Midbrain (tissue), 1 donor: ENCODE data around the gene FHIP1A.
"Not testable (repeated sequence)": the region's sequence is repeated elsewhere in the genome, so short reads cannot be mapped to it uniquely, and the experiment has no call there.

Source experiments
- DNase-seq: peaks from one replicate; lab custom pipeline; 2025; lab: John Stamatoyannopoulos, UW

Gene FHIP1A

GRCh38 chr4:151408630-151409469 is at the start of gene FHIP1A:
TSS of gene FHIP1A (plus strand) at chr4:151409176. CDS start at chr4:151566260, 157,084 bp downstream.
- DNase-seq = no peak

GRCh38 chr4:151359576-151359975 is 49.4 kb upstream of the FHIP1A start:
- DNase-seq = no peak

DNA sequence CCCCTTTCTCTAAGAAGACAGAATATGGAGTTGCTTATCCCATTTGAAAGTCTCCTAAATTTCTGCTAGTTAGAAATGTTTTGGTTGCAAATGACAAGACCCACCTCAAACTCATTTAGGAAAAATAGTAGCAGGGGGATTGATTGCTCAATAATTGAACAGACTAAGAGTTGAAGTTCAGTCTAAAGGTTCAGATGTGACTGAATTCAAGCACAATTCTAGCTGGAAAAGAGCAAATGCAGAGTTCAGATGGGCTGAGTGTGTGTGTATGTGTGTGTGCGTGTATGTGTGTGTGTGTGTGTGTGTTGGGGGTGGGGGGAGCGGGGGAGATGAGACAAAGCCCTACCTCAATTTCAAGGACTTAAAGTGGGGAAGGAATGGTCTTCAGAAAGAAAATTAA is 47.9 kb upstream of the FHIP1A start:
- no peak for DNase-seq

DNA sequence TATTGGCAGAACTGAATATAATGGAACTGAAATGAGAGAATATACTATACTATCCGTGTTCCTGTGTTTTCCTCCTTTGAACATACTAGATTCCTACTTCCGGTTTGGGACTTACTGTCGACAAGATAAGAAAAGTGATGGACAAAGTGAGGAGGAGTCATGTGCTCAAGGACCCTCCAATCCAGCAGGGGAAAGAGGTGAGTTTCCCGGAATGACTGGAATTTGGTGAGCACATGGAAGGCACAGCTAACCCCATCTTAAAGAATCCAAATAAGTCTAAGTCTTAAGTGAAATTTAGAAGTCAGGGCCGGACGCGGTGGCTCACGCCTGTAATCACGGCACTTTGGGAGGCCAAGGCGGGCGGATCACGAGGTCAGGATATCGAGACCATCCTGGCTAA is 47.0 kb upstream of the FHIP1A start:
- DNase-seq = no peak

DNA sequence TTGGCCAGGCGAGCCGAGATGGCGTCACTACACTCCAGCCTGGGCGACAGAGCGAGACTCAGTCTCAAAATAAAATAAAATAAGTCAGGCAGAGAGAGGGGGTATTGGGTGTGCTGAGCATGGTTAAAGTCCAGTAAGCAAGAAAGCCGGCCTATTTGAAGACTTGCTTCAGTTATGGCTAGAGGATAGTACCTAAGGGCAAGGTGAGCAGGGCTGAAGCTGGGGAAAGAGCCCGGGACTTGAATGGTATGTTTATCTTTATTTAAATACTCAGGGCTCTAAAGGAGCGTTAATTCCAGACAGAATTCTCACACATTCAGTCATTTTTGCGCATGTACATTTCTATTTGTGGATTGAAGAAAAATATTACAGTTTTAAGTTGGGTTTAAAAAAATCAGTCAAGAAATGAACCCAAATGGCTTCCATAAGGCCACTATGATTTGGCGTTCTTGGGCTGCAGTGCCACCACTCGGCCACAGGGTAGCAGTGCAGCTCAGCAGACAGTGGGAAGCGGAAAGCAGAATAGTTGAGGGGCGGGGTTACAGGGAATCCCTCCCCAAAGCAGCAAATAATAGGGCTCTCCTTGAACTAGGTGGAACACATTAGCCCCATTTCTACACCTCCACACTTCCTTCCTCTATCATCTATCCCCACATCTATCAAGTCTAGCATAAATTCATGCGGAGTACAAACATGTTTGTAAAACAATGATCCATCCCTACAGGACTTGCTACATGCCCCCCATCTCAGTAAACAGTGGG is 46.4 kb upstream of the FHIP1A start:
- peak; percentile 82 for DNase-seq

DNA sequence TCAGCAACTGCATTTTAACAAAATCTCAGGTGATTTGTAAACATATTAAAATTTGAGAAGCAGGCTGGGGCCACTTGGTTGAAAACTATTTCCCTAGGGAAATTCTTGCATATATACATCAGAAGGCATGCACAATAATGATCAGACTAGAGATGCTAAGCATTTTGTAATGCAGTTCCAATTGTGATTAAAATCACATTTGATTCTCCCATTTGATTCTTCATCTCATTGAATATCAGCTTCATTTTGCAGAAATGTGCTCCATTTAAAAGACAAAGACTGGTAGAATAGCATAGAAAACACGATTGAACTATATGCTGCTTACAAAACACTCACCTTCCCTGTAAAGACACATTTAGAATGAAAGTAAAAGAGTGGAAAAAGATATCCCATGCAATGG is 32.4 kb upstream of the FHIP1A start:
- DNase-seq = no peak

GRCh38 chr4:151389311-151389710 is 19.7 kb upstream of the FHIP1A start:
- no peak for DNase-seq

DNA sequence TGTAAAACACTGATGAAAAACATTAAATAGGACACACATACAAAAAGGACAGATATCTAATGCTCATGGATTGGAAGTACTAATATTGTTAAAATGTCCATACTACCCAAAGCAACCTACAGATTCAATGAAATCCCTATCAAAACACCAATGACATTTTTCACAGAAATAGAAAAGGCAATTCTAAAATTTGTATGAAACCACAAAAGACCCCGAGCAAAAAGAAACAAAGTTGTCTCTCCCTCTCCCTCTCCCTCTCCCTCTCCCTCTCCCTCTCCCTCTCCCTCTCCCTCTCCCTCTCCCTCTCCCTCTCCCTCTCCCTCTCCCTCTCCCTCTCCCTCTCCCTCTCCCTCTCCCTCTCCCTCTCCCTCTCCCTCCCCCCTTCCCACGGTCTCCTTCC is 19.2 kb upstream of the FHIP1A start:
- not testable (repeated sequence) for DNase-seq

DNA sequence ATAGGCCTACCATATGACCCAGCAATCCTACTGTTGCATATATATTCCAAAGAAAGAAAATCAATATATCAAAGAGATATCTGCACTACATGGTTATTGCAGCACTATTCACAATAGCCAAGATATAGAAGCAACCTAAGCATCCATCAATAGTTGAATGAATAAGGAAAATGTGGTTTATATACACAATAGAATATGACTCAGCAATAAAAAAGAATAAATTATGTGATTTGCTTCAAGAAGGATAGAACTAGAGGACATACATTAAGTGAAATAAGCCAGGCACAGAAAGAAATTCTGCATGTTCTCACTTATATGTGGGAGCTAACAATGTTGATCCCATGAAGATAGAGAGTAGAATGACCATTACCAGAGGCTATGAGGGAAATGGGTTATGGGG is 13.1 kb upstream of the FHIP1A start:
- DNase-seq = no peak

GRCh38 chr4:151400343-151400742 is 8.6 kb upstream of the FHIP1A start:
- DNase-seq = no peak

- DNase-seq = no peak
Observed at GRCh38 chr4:151401739-151402138, 7.2 kb upstream of the FHIP1A start.

DNA sequence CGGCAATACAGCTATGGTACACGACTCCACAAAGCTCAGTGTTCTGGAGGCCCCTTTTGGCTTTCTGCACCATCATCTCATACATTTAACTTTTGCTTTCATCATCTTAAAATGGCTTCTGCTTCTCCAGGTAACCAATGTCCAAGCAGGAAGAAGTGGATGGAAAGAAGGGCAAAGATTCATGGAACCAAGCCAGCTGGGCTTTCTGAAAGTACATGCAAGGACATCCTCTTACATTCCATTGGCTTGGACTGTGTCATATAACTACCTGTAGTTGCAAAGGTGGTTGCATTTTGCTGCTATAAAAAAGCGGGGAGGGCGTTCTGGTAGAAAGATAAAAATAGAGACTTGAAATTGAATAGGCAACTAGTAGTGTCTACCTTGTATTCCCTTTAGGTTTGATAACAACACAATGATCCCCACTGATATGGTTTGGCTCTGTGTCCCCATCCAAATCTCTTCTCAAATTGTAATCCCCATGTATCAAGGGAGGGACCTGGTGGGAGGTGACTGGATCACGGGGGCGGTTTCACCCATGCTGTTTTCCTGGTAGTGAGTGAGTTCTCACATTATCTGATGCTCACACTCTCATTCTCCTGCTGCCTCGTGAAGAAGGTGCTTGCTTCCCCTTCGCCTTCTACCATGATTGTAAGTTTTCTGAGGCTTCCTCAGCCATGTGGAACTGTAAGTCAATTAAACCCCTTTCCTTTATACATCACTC is 6.7 kb upstream of the FHIP1A start:
- DNase-seq = no peak

GRCh38 chr4:151403656-151404055 is 5.3 kb upstream of the FHIP1A start:
- peak; percentile 7 for DNase-seq

GRCh38 chr4:151404802-151405201 is 4.2 kb upstream of the FHIP1A start:
- not testable (repeated sequence) for DNase-seq

GRCh38 chr4:151407018-151407417 is 2.0 kb upstream of the FHIP1A start:
- no peak for DNase-seq

DNA sequence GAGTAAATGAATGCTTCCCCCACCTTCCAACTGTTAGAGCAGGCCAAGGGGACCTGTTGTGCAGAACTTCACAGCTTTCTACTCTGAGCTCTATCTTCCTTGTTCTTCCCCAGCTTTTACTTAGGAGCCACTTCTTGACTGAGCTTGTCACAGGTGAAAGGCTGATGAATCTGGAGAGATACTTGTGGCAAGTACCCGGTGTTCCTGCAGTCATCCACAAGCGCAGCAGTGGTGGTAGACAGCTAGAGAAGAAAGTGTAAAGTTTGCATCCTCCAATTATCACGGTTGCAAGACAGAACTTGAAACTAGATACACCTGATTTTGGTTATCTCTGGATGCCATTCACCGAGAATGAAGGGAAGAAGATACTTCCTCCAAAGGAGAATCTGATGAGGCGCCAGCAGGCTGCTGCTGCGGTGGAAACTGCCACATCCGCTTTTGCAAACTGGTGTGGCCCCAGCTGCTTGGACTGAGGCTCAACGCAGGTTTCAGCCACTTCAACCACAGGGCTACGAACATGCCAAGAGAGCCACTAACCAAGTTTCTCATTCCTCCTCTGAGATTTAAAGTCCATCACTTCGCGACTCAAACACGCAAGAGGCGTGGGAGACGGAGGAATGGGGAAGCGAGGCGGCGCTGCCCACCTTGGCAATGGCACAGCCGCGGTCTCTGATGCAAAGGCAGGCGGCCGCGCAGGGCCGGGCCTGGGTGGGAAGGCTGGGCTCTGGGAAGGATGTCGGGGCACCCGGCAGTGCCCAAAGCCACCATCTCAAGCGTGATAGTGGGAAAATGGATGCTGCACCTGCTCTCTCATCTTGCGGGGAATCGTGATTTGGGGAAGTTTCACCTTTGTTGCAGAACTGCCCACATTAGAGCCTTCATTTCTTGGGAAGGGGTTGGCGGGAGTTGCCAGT is 1.3 kb upstream of the FHIP1A start:
- no peak for DNase-seq

DNA sequence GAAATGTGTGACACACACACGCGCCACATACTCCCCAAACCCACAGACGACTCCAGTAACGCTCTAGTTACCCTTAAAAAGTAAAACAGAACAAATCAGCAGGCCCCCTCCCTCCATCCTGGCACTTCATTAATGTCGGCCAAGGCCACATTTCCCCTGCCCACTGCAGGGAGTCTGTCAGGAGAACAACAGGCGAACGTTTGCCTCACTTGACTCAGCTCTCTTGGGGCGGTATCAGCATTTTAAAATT is 671 bp upstream of the FHIP1A start:
- no peak for DNase-seq

DNA sequence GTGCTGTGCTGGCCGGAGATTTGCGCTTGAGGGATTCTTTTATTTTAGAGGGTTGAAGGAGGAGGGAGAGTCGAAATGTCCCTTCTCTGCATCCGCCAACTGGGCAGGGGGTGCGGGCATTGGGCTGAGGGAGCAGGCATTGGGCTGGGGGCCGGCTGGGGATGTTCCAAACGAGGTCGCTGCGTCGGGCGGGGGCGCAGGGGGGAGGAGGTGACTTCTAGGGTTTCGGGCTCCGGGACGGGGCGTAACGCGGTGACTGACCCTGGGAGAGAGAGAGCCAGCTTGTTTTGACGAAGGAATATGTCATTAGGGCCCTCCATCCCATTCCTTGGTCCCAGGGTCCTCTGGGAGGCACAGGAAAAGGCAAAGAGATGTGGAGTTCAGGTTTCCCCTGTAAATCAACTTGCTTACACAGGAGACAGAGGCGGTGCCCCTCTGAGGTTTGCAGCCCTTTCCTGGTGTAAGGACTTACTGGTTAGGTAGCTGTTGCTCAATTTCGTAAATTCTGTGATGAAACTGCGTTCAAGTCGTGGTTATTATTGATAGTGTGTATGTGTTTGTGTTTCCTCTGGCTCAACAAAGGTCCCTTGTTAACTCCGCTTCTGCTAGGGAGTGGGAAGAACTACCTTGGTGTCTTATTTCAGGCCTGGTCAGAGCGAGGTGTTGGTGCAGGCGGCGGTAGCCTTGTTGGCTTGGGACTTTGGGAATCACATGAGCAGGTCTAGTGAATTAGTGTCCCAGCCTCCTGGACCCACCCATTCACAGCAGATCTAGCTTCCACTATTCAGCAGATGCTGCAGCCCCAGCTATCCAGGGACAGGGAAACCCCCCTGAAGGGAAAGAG is 716 bp downstream of the FHIP1A start:
- DNase-seq = no peak

GRCh38 chr4:151415978-151416377 is 7.0 kb downstream of the FHIP1A start:
- no peak for DNase-seq

DNA sequence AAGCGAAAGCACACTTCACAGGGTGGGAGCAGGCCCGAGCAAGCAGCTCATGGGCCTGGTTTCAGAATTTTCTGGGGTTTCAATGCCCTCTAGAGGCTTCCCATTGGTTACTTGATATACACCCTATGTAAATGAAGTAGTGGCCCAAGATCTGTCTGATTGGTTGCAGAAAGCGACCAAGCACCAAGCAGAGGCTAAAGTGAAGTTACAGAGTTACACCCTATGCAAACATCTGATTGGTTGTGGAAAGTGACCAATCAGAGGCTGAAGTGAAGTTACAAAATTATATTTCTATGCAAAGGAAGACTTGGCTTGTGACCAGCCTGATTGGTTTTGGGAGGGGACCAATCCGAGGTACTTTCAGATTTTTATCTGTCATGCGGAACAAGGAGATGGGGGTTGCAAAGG is 8.2 kb downstream of the FHIP1A start:
- no peak for DNase-seq
